ENCODE data around the gene GLRX3.

GLRX3 gene

DNA sequence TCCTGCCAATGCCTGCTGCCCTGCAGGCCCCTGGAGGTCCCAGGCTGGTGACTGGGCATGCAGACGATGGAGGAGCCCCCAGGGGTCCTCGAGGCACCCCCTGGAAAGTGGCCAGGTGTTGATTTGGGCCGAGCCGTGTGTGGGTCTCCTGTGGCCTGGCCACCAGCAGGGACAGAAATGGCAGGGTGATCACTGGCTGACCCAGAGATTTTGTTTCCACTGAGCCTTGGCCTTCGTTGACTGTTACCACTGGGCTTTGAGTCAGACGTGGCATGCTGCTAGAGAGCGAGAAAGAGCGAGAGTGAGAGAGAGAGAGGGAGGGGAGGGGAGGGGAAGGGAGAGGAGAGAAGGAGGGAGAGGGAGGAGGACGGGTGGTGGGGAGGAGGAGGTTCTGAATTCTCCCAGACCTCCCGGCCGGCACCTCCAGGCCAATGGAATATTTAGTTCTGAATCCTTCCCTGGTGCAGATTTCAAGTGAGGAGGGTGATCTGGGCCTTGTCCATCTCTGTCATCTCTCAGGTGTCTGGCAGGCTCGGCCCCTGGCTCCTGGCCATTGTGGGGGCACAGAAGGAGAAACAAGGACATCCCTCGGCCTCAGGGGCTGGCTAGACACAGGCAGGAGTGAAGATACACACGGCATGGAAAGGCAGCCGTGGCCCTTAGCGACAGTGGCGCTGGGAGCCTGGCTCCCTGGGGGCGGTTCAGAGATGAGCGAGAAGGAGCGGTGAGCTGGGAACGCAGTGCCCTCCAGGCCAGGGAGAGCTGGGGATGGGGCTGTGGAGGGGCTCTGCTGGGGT lies 58.2 kb downstream of the GLRX3 start:
- Histone ChIP-seq H2BK5ac (ENCODE audit: low read length) (no peak overlapping the region), H3K79me1 (ENCODE audit: low read depth, low read length) (no peaks in the 10 kb centered on the region), H3K4me1 (ENCODE audit: control insufficient read depth in 2 of 2, insufficient read depth in 1 of 2, low read depth in 1 of 2, low read length in 2 of 2) (peaks cover 0 to 12% of the 10 kb centered on the region in 2 donors), H3K27me3 (ENCODE audit: control insufficient read depth in 3 of 3, insufficient read depth in 3 of 3, low read depth in 1 of 3, low read length in 3 of 3) (no peaks in the 10 kb centered on the region), H3K9me3 (replicated peaks in 1 of 2; ENCODE audit: control insufficient read depth in 2 of 2, insufficient read depth in 1 of 2, low read depth in 1 of 2, low read length in 2 of 2) (peaks cover 0 to 2% of the 10 kb centered on the region in 2 donors), H3K4ac (ENCODE audit: low read length) (peak overlapping the region; percentile 60), H2BK12ac (ENCODE audit: low read length) (peak overlapping the region; percentile 35), H3K4me3 (ENCODE audit: low read length in 2 of 2) (no peak overlapping the region), H3K18ac (ENCODE audit: low read length) (peak overlapping the region; percentile 72), H2AFZ (ENCODE audit: low read length) (no peak overlapping the region), H4K8ac (ENCODE audit: low read depth, low read length) (no peak overlapping the region), H4K91ac (ENCODE audit: low read depth, low read length, poor library complexity) (no peak overlapping the region), H2BK120ac (ENCODE audit: low read depth, low read length) (peak overlapping the region; percentile 6), H3K36me3 (replicated peaks in 1 of 2; ENCODE audit: control insufficient read depth in 2 of 2, insufficient read depth in 2 of 2, low read length in 2 of 2) (peaks cover 0 to 3% of the 10 kb centered on the region in 2 donors), H3K4me2 (ENCODE audit: insufficient read depth, low read length, poor library complexity, severe bottlenecking) (no peak overlapping the region), H3K14ac (ENCODE audit: low read length) (peak overlapping the region; percentile 31), H3K9ac (ENCODE audit: low read depth, low read length, poor library complexity) (no peak overlapping the region), H2AK5ac (ENCODE audit: low read depth, low read length) (peak overlapping the region; percentile 67), H3K23ac (ENCODE audit: low read depth, low read length, poor library complexity) (no peak overlapping the region), H3K27ac (replicated peaks; ENCODE audit: low read length) (no peak overlapping the region), H2BK15ac (ENCODE audit: low read length) (no peak overlapping the region)
- no CpG with 5 or more reads among the region's 21 CpGs for WGBS, 2 donors (ENCODE audit: extremely low coverage in 2 of 2, insufficient read length in 2 of 2, insufficient replicate concordance in 1 of 2)
- no peak for DNase-seq (ENCODE audit: low spot score)

DNA sequence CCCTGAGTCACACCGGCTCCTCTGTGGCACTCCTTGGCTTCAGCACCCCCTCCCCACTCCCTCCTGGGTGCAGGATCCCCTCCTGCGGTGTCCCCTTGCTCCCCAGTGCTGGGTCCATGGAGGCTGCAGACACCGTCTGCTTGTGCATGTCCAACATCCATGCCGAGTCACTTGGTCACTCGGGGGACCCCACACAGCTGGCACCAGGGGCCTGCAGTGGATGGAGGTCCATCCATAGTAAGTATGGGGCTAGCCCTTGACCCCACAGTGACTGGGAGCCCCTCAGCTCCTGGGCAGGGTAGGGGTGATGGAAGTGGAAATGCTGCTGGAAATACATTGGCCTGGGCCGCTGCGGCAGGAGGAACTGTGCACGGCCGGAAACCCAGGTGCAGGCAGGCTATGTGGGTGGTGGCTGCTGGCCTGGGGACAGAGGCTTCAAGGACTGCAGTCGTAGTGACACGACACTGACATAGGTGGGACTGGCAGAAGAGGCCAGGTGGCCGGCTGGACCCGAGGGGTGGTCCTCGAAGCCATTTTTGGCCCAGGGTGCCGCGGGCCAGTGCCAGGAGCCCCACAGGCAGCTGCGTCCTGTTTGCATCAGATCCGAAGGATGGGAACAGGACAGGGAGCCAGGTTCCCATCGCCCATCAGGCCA lies 58.9 kb downstream of the GLRX3 start:
- H3K4me1 ChIP-seq (ENCODE audit: control insufficient read depth in 2 of 2, insufficient read depth in 1 of 2, low read depth in 1 of 2, low read length in 2 of 2) = peaks cover 0 to 12% of the 10 kb centered on the region in 2 donors
- H3K9me3 ChIP-seq (replicated peaks in 1 of 2; ENCODE audit: control insufficient read depth in 2 of 2, insufficient read depth in 1 of 2, low read depth in 1 of 2, low read length in 2 of 2) = no peaks in the 10 kb centered on the region
- H2BK120ac ChIP-seq (ENCODE audit: low read depth, low read length) = no peak overlapping the region
- H2AK5ac ChIP-seq (ENCODE audit: low read depth, low read length) = peak overlapping the region; percentile 56
- no peak overlapping the region for H2AFZ ChIP-seq (ENCODE audit: low read length)
- H3K27ac ChIP-seq (replicated peaks; ENCODE audit: low read length) = no peak overlapping the region
- peak overlapping the region; percentile 30 for H2BK12ac ChIP-seq (ENCODE audit: low read length)
- no peak overlapping the region for H3K4me2 ChIP-seq (ENCODE audit: insufficient read depth, low read length, poor library complexity, severe bottlenecking)
- peak overlapping the region; percentile 72 for H3K18ac ChIP-seq (ENCODE audit: low read length)
- DNase-seq (ENCODE audit: low spot score) = no peak
- no peak overlapping the region for H2BK5ac ChIP-seq (ENCODE audit: low read length)
- peaks cover 0 to 3% of the 10 kb centered on the region in 2 donors for H3K36me3 ChIP-seq (replicated peaks in 1 of 2; ENCODE audit: control insufficient read depth in 2 of 2, insufficient read depth in 2 of 2, low read length in 2 of 2)
- no peak overlapping the region for H2BK15ac ChIP-seq (ENCODE audit: low read length)
- no peaks in the 10 kb centered on the region for H3K79me1 ChIP-seq (ENCODE audit: low read depth, low read length)
- no peak overlapping the region for H4K91ac ChIP-seq (ENCODE audit: low read depth, low read length, poor library complexity)
- no peak overlapping the region for H3K9ac ChIP-seq (ENCODE audit: low read depth, low read length, poor library complexity)
- no peaks in the 10 kb centered on the region for H3K27me3 ChIP-seq (ENCODE audit: control insufficient read depth in 3 of 3, insufficient read depth in 3 of 3, low read depth in 1 of 3, low read length in 3 of 3)
- no CpG with 5 or more reads among the region's 19 CpGs for WGBS, 2 donors (ENCODE audit: extremely low coverage in 2 of 2, insufficient read length in 2 of 2, insufficient replicate concordance in 1 of 2)
- H3K4ac ChIP-seq (ENCODE audit: low read length) = no peak overlapping the region
- H3K4me3 ChIP-seq (ENCODE audit: low read length in 2 of 2) = no peak overlapping the region
- peak overlapping the region; percentile 60 for H3K23ac ChIP-seq (ENCODE audit: low read depth, low read length, poor library complexity)
- H4K8ac ChIP-seq (ENCODE audit: low read depth, low read length) = no peak overlapping the region
- H3K14ac ChIP-seq (ENCODE audit: low read length) = peak overlapping the region; percentile 39

DNA sequence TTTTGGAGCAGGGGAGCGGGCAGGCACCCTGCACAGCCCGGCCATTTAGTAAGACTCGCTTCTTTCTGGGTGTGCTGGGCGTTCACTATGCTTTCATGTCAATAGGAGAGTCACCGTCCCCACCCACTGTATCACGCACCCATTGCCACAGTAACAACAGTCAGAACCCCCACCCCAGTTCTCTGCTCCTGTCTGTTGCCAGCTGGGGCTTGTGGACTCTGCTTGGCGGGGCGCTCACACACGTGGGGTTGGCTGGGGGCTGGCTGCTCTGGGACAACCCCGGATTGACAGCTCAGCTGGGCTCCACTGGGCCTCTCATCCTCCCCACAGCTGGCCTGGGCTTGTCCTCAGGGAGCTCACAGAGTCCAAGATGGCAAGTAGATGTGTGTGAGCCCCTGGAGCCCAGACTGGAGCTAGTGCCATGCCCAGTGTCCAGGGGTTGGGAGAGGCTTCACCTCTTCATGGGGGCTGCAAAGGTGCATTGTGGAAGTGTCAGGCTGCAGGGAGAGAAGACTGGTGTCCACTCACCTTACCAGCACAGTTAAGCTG lies 59.6 kb downstream of the GLRX3 start:
- H3K18ac ChIP-seq (ENCODE audit: low read length) = peak overlapping the region; percentile 25
- H2AFZ ChIP-seq (ENCODE audit: low read length) = no peak overlapping the region
- no peak overlapping the region for H4K91ac ChIP-seq (ENCODE audit: low read depth, low read length, poor library complexity)
- peak overlapping the region in 1 of 2 donors; percentile 45 for H3K4me3 ChIP-seq (ENCODE audit: low read length in 2 of 2)
- no peaks in the 10 kb centered on the region for H3K27me3 ChIP-seq (ENCODE audit: control insufficient read depth in 3 of 3, insufficient read depth in 3 of 3, low read depth in 1 of 3, low read length in 3 of 3)
- peak overlapping the region; percentile 53 for H2BK120ac ChIP-seq (ENCODE audit: low read depth, low read length)
- no peak overlapping the region for H3K23ac ChIP-seq (ENCODE audit: low read depth, low read length, poor library complexity)
- DNase-seq (ENCODE audit: low spot score) = no peak
- no peak overlapping the region for H2AK5ac ChIP-seq (ENCODE audit: low read depth, low read length)
- no peaks in the 10 kb centered on the region for H3K79me1 ChIP-seq (ENCODE audit: low read depth, low read length)
- H3K27ac ChIP-seq (replicated peaks; ENCODE audit: low read length) = no peak overlapping the region
- H2BK12ac ChIP-seq (ENCODE audit: low read length) = no peak overlapping the region
- H4K8ac ChIP-seq (ENCODE audit: low read depth, low read length) = no peak overlapping the region
- H3K9me3 ChIP-seq (replicated peaks in 1 of 2; ENCODE audit: control insufficient read depth in 2 of 2, insufficient read depth in 1 of 2, low read depth in 1 of 2, low read length in 2 of 2) = no peaks in the 10 kb centered on the region
- no CpG with 5 or more reads among the region's 10 CpGs for WGBS, 2 donors (ENCODE audit: extremely low coverage in 2 of 2, insufficient read length in 2 of 2, insufficient replicate concordance in 1 of 2)
- H3K4ac ChIP-seq (ENCODE audit: low read length) = no peak overlapping the region
- no peak overlapping the region for H3K14ac ChIP-seq (ENCODE audit: low read length)
- peaks cover 0 to 3% of the 10 kb centered on the region in 2 donors for H3K36me3 ChIP-seq (replicated peaks in 1 of 2; ENCODE audit: control insufficient read depth in 2 of 2, insufficient read depth in 2 of 2, low read length in 2 of 2)
- no peak overlapping the region for H2BK5ac ChIP-seq (ENCODE audit: low read length)
- no peak overlapping the region for H3K9ac ChIP-seq (ENCODE audit: low read depth, low read length, poor library complexity)
- no peak overlapping the region for H2BK15ac ChIP-seq (ENCODE audit: low read length)
- peaks cover 0 to 10% of the 10 kb centered on the region in 2 donors for H3K4me1 ChIP-seq (ENCODE audit: control insufficient read depth in 2 of 2, insufficient read depth in 1 of 2, low read depth in 1 of 2, low read length in 2 of 2)
- H3K4me2 ChIP-seq (ENCODE audit: insufficient read depth, low read length, poor library complexity, severe bottlenecking) = no peak overlapping the region

Data from neuronal stem cell (in vitro differentiated cells).